ENCODE data around the gene PSMA8. TPM values are rescaled to one million over a fixed set of nuclear protein-coding genes. Genes with fewer than 3 reads are reported as not detected.

PSMA8 gene
- total and polyA plus RNA-seq, 10 donors, result 0.34 to 1.4 (median 0.77) TPM; not detected in 3

DNA sequence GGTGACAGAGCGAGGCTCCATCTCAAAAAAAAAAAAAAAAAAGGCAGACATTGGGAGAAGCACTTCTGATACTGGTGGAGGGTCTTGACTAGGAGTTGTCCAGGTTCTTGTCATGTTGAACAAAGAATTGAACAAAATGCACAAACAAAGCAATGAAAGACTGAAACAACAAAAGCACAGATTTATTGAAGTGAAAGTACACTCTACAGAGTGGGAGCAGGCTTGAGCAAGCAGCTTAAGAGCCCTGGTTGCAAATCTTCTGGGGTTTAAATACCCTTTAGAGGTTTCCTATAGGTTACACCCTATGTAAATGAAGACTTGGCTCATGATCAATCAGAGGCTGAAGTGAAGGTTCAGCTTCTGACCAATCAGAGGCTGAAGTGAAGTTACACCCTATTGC is 36.8 kb upstream of the PSMA8 start:
- Histone ChIP-seq H3K36me3 (no peaks in the 10 kb centered on the region), H3K27me3 (replicated peaks in 1 of 7) (no peaks in the 10 kb centered on the region), H3K9me3 (peaks cover 0 to 16% (median 6%) of the 10 kb centered on the region in 8 donors), H3K4me3 (no peak overlapping the region), H3K4me1 (no peaks in the 10 kb centered on the region), H3K27ac (no peak overlapping the region)
- TF ChIP-seq, protein P1, sequence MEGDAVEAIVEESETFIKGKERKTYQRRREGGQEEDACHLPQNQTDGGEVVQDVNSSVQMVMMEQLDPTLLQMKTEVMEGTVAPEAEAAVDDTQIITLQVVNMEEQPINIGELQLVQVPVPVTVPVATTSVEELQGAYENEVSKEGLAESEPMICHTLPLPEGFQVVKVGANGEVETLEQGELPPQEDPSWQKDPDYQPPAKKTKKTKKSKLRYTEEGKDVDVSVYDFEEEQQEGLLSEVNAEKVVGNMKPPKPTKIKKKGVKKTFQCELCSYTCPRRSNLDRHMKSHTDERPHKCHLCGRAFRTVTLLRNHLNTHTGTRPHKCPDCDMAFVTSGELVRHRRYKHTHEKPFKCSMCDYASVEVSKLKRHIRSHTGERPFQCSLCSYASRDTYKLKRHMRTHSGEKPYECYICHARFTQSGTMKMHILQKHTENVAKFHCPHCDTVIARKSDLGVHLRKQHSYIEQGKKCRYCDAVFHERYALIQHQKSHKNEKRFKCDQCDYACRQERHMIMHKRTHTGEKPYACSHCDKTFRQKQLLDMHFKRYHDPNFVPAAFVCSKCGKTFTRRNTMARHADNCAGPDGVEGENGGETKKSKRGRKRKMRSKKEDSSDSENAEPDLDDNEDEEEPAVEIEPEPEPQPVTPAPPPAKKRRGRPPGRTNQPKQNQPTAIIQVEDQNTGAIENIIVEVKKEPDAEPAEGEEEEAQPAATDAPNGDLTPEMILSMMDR (IDR thresholded peaks at IDR 0.05 in 8 of 11, conservative IDR thresholded peaks at IDR 0.05 in 3 of 11), result no peak
- TF ChIP-seq POLR2A (IDR thresholded peaks at IDR 0.05) (no peak), POLR2AphosphoS5 (IDR thresholded peaks at IDR 0.05) (no peak)
- 44 to 100% (median 95%) methylated on average over 1 of the region's 1 CpG for WGBS, 5 donors
- intact Hi-C loops (cut with DNase I; ENCODE audit: low total_unique reads), result no loop called here
- DNase-seq, result no peak

DNA sequence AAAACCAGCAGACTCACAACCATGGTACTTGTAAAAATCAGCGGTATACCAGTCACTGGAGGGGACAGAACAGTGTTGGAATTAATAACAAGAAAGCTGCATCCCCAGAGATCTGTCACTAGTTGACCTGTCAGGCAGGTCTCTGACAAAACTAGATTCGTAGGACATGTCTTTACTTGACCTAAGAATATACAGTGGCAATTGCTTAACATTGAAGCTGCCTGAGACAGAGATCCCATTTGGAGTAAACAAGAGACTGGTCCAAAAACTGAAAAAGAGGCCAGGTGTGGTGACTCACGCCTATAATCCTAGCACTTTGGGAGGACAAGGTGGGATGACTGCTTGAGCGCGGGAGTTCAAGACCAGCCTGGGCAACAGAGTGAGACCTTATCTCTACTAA is 36.1 kb upstream of the PSMA8 start:
- Histone ChIP-seq H3K27ac (no peak overlapping the region), H3K4me3 (no peak overlapping the region), H3K4me1 (no peaks in the 10 kb centered on the region), H3K36me3 (no peaks in the 10 kb centered on the region), H3K27me3 (replicated peaks in 1 of 7) (no peaks in the 10 kb centered on the region), H3K9me3 (peaks cover 0 to 16% (median 6%) of the 10 kb centered on the region in 8 donors)
- intact Hi-C loops (cut with DNase I; ENCODE audit: low total_unique reads), result no loop called here
- no peak for TF ChIP-seq POLR2AphosphoS5 (IDR thresholded peaks at IDR 0.05)
- TF ChIP-seq, protein P1 (IDR thresholded peaks at IDR 0.05 in 8 of 11, conservative IDR thresholded peaks at IDR 0.05 in 3 of 11), result no peak
- TF ChIP-seq POLR2A (IDR thresholded peaks at IDR 0.05), result no peak
- no peak for DNase-seq
- 90 to 98% (median 96%) methylated on average over 5 of the region's 5 CpGs for WGBS, 5 donors

- Histone ChIP-seq H3K27ac (no peak overlapping the region), H3K27me3 (replicated peaks in 1 of 7) (no peaks in the 10 kb centered on the region), H3K9me3 (peaks cover 0 to 3% (median 0%) of the 10 kb centered on the region in 8 donors), H3K36me3 (no peaks in the 10 kb centered on the region), H3K4me1 (no peaks in the 10 kb centered on the region), H3K4me3 (no peak overlapping the region)
- no peak for TF ChIP-seq POLR2AphosphoS5 (IDR thresholded peaks at IDR 0.05)
- TF ChIP-seq POLR2A (IDR thresholded peaks at IDR 0.05), result no peak
- TF ChIP-seq, protein P1 (IDR thresholded peaks at IDR 0.05 in 8 of 11, conservative IDR thresholded peaks at IDR 0.05 in 3 of 11), result no peak
- intact Hi-C loops (cut with DNase I; ENCODE audit: low total_unique reads), result no loop called here
- no peak for DNase-seq
- WGBS, 5 donors, result 78 to 90% (median 84%) methylated on average over 5 of the region's 5 CpGs
These were observed 30.1 kb upstream of the PSMA8 start for GRCh38 chr18:26103579-26103978.

DNA sequence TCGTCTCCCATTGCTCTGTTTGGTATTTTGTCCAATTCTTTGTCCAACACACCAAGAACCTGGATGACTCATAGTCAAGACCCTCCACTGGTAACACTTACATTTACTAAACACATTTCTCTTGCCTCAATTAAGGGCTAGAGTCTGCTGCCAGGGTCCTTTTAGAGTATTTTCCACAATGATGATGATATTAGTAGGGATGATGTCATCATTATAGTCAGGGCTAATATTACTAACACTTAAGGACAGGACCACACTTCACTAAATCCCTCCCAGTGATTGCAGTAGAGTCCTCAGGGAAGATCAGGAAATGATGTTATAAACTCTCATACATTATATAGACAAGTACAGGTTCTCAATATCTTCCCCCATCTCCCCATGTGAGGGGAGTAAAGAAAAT is 29.6 kb upstream of the PSMA8 start:
- Histone ChIP-seq H3K27me3 (replicated peaks in 1 of 7) (no peaks in the 10 kb centered on the region), H3K27ac (no peak overlapping the region), H3K4me3 (no peak overlapping the region), H3K36me3 (no peaks in the 10 kb centered on the region), H3K9me3 (peaks cover 0 to 3% (median 0%) of the 10 kb centered on the region in 8 donors), H3K4me1 (no peaks in the 10 kb centered on the region)
- 85 to 97% (median 90%) methylated on average over 1 of the region's 1 CpG for WGBS, 5 donors
- DNase-seq, result no peak
- TF ChIP-seq, protein P1 (IDR thresholded peaks at IDR 0.05 in 8 of 11, conservative IDR thresholded peaks at IDR 0.05 in 3 of 11), result no peak
- no peak for TF ChIP-seq POLR2A (IDR thresholded peaks at IDR 0.05)
- TF ChIP-seq POLR2AphosphoS5 (IDR thresholded peaks at IDR 0.05), result no peak
- intact Hi-C loops (cut with DNase I; ENCODE audit: low total_unique reads), result no loop called here
